VCaP (cell line): ENCODE measurements around the gene DENND2A.
"Not testable (repeated sequence)": the region's sequence is repeated elsewhere in the genome, so short reads cannot be mapped to it uniquely, and the experiment has no call there.

Experiments used
- H3K27ac ChIP-seq: fragments of 450-650 bp; 2 replicates; pipeline ENCODE4 v1.5.1; 2017
- TF ChIP-seq, protein P1 (sequence below): fragments of 450-650 bp; conservative IDR thresholded peaks from 2 replicates; pipeline ENCODE4 v1.5.1; 2017; ENCODE audit warnings: mild to moderate bottlenecking, moderate library complexity

Gene DENND2A

GRCh38 chr7:140517546-140518369, 122.9 kb downstream of the DENND2A start:
- H3K27ac ChIP-seq = peak overlapping the region; percentile 24; the same call in 1 of the 2 replicates
- TF ChIP-seq, protein P1, sequence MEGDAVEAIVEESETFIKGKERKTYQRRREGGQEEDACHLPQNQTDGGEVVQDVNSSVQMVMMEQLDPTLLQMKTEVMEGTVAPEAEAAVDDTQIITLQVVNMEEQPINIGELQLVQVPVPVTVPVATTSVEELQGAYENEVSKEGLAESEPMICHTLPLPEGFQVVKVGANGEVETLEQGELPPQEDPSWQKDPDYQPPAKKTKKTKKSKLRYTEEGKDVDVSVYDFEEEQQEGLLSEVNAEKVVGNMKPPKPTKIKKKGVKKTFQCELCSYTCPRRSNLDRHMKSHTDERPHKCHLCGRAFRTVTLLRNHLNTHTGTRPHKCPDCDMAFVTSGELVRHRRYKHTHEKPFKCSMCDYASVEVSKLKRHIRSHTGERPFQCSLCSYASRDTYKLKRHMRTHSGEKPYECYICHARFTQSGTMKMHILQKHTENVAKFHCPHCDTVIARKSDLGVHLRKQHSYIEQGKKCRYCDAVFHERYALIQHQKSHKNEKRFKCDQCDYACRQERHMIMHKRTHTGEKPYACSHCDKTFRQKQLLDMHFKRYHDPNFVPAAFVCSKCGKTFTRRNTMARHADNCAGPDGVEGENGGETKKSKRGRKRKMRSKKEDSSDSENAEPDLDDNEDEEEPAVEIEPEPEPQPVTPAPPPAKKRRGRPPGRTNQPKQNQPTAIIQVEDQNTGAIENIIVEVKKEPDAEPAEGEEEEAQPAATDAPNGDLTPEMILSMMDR = peak; percentile 94

DNA sequence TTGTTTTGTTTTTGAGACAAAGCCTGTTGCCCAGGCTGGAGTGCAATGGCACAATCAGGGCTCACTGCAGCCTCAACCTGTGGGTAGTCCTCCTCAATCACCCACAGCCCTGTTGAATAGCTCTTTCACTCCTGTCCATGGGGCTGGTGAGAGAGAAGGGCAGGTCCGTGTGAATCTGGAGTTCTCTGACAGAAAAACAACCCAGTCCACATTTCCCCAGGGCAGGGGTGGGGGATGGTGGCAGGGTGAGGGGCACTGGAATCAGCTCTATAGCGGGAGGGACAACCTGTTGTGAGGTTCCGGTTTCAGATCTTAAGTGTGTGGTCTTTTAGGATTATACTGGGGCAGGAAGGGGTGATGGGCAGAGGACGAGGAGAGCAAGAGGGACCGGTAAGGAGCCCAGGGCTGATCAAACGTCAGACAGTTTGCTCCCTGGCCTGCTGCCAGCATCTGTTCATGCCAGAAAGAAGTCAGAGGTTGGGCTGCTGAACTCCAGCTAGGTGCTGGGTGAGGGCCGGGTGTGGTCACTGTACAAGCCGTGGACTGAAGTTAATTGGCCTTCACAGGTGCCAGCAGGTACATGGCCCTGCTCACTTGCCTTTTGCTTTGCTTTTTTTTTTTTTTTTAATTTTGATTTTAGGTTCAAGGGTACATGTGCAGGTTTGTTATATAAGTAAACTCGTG, 128.2 kb downstream of the DENND2A start:
- TF ChIP-seq, protein P1 = no peak
- peak overlapping the region; percentile 56 for H3K27ac ChIP-seq

GRCh38 chr7:140509789-140510188, 130.8 kb downstream of the DENND2A start:
- TF ChIP-seq, protein P1 = no peak

DNA sequence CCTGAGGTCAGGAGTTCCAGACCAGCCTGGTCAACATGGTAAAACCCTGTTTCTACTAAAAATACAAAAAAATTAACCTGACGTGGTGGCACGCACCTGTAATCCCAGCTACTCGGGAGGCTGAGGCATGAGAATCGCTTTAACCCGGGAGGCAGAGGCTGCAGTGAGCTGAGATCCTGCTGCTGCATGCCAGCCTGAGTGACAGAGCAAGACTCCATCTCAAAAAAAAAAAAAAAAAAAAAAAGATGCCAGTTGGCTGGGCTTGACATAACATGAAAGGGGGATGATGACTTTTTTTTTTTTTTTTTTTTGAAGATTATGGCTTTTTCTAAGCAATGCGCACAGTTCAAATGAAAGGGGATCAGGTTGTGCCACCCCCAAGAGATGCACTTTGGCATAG, 133.1 kb downstream of the DENND2A start:
- peak overlapping the region; percentile 64 for H3K27ac ChIP-seq

More at GRCh38 chr7:140509789-140510188, 130.8 kb downstream of the DENND2A start:
- peak overlapping the region; percentile 20; the same call in 1 of the 2 replicates for H3K27ac ChIP-seq

DNA sequence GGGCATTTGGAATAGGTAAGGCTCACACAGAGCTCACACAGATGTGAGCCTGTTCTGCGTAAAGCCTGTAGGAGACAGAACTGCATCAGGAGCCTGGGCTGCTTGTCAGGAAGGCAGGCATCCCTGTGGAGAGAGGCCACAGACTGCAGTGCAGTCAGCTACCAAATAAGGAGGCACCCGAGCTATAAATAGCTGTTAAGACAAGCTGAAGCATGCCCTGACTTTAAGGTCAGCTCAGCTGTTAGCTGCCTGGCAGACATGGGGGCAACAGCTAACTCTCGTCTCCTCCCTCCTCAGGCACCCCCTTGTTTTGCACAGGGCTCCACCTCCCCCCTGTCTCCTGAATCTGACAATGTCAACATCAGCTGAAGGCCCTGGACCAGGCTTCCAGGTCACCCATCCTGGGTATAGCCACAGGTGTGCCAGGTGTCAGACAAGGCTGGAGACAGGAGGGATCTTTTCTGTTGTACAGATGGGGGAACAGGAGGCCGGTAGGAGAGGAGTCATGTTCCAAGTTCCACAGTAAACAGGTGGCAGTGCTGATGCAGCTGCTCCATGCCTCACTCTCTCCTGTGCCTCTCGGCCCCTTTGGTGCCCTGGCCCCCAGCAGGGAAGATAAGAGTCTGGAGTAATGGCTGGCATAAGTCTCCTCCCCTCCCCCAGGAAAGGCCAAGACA, 133.7 kb downstream of the DENND2A start:
- H3K27ac ChIP-seq = peak overlapping the region; percentile 64
- TF ChIP-seq, protein P1 = peak; percentile 35

- H3K27ac ChIP-seq = no peak overlapping the region
- TF ChIP-seq, protein P1 = no peak
Measured at GRCh38 chr7:140501966-140502365, 138.6 kb downstream of the DENND2A start.

DNA sequence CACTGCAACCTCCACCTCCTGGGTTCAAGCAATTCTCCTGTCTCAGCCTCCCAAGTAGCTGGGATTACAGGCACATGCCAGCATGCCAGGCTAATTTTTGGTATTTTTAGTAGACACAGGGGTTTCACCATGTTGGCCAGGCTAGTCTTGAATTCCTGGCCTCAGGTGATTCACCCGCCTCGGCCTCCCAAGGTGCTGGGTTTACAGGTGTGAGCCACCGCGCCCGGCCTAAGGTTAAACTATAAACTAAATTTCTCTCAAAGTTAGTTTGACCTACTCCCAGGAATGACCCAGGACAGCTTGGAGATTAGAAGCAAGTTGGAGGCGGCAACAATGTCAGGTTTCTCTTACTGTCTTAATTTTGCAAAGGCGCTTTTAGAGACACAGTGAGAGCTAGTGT, 142.8 kb downstream of the DENND2A start:
- H3K27ac ChIP-seq = not testable (repeated sequence)

GRCh38 chr7:140497241-140497769, 143.3 kb downstream of the DENND2A start:
- no peak overlapping the region for H3K27ac ChIP-seq
- TF ChIP-seq, protein P1 = no peak
